HUES64 (cell line): Measurements from ENCODE around the gene GCFC2.
"Not testable (repeated sequence)": the region's sequence is repeated elsewhere in the genome, so short reads cannot be mapped to it uniquely, and the experiment has no call there.

Source experiments
- H3K27ac ChIP-seq: 2 replicates; pipeline ENCODE4 v1.7.0; 2013; ENCODE audit warnings: low read depth, low read length, inconsistent platforms
- H3K27me3 ChIP-seq: 2 replicates; pipeline ENCODE4 v1.6.1; 2013; ENCODE audit warnings: mild to moderate bottlenecking, low read length; ENCODE audit not compliant: insufficient read depth
- H3K36me3 ChIP-seq: 2 replicates; pipeline ENCODE4 v1.6.1; 2013; ENCODE audit warnings: mild to moderate bottlenecking, low read length; ENCODE audit not compliant: insufficient read depth
- H3K4me1 ChIP-seq: 2 replicates; pipeline ENCODE4 v1.6.1; 2013; ENCODE audit warnings: mild to moderate bottlenecking, low read length, moderate library complexity; ENCODE audit not compliant: insufficient read depth
- H3K4me3 ChIP-seq: 2 replicates; pipeline ENCODE4 v1.5.1; 2013; ENCODE audit warnings: mild to moderate bottlenecking, low read length, moderate library complexity
- H3K9ac ChIP-seq: 2 replicates; pipeline ENCODE4 v1.6.1; 2013; ENCODE audit warnings: mild to moderate bottlenecking, low read depth, low read length
- H3K9me3 ChIP-seq: 2 replicates; pipeline ENCODE4 v1.6.1; 2013; ENCODE audit warnings: low read depth, low read length; ENCODE audit not compliant: insufficient read depth
- WGBS: fragments of 150-250, 120-280 bp; methylation state at CpG from one replicate; pipeline ENCODE4 v1.1.7; 2013; ENCODE audit warnings: missing lambda C conversion rate; 5-methylcytosine and 5-hydroxymethylcytosine counted together

GCFC2 gene

DNA sequence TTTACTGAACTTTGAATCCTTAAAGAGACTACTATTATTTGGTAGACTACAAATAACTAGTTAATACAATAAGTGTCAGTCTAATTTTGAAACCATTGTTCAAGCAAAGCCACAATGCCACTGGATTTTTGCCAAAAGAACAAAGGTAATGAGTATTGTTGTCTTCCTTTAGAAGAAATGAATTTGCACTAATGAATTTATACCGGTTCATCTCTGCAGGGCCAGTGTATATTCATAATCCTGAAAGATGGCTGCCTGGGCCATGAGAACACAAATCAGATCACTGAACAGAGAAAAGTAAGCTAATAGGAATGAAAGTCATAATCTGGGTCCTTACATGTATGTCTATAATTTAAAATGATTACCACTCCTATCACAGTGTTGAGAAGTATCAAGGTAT is 31.2 kb downstream of the GCFC2 start:
- peaks cover 26% of the 10 kb centered on the region for H3K36me3 ChIP-seq
- H3K27me3 ChIP-seq: no peaks in the 10 kb centered on the region
- 81% methylated on average over 1 of the region's 1 CpG for WGBS
- no peak overlapping the region for H3K9ac ChIP-seq
- no peaks in the 10 kb centered on the region for H3K4me1 ChIP-seq
- H3K9me3 ChIP-seq: no peaks in the 10 kb centered on the region
- no peak overlapping the region for H3K27ac ChIP-seq
- H3K4me3 ChIP-seq: no peak overlapping the region

DNA sequence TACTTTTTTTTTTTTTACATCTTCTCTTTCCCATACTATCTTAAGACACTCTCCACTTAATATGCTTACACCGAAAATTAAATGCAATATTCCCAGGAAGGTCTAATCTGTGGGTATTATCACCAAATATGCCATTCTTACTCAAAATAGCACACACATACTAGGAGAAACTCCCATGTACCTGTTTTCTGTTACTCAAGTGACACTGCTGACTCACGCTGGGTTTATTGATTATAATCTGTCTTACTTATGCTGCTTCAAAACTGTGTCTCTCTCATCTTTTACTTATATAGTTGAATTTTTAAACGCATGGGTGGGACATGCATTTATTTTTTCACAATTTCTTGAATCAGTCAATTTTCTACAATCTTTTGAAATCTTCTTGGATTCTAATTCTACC is 34.3 kb downstream of the GCFC2 start:
- H3K36me3 ChIP-seq: peaks cover 41% of the 10 kb centered on the region
- H3K9me3 ChIP-seq: no peaks in the 10 kb centered on the region
- no peaks in the 10 kb centered on the region for H3K4me1 ChIP-seq
- no peaks in the 10 kb centered on the region for H3K27me3 ChIP-seq
- no peak overlapping the region for H3K9ac ChIP-seq
- no peak overlapping the region for H3K4me3 ChIP-seq
- no peak overlapping the region for H3K27ac ChIP-seq
- WGBS: 99% methylated on average over 3 of the region's 3 CpGs

- no peak overlapping the region for H3K9ac ChIP-seq
- no peaks in the 10 kb centered on the region for H3K9me3 ChIP-seq
- H3K4me1 ChIP-seq: no peaks in the 10 kb centered on the region
- 91% methylated on average over 3 of the region's 3 CpGs for WGBS
- H3K4me3 ChIP-seq: no peak overlapping the region
- H3K27ac ChIP-seq: no peak overlapping the region
- no peaks in the 10 kb centered on the region for H3K27me3 ChIP-seq
- peaks cover 42% of the 10 kb centered on the region for H3K36me3 ChIP-seq
Measured at GRCh38 chr2:75675908-75676307, 34.8 kb downstream of the GCFC2 start.

- not testable (repeated sequence) for H3K9ac ChIP-seq, H3K9me3 ChIP-seq, H3K27me3 ChIP-seq, H3K4me1 ChIP-seq, H3K4me3 ChIP-seq, H3K27ac ChIP-seq
- 96% methylated on average over 3 of the region's 4 CpGs for WGBS
- peaks cover 46% of the 10 kb centered on the region for H3K36me3 ChIP-seq
Measured at GRCh38 chr2:75675423-75675822, 35.3 kb downstream of the GCFC2 start.

DNA sequence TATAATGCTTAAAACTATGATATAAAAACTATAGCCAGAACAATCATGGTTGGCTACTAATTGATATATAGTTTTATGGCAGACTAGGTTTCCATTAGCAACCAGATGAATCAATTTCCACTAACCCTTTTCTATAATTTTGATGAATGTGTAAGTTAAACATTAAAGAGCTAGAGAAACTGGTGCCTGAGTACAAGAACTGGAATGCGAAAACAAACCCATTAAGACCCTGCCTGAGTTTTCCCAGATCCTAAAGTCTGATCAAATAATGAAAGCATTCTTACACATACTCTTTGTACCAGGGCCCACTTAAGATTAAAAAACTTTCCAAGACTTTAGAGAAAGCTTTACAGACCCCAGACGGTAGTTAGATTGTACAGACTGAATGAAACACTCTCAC is 42.8 kb downstream of the GCFC2 start:
- H3K9ac ChIP-seq: no peak overlapping the region
- H3K27ac ChIP-seq: no peak overlapping the region
- H3K4me3 ChIP-seq: no peak overlapping the region
- 91% methylated on average over 2 of the region's 2 CpGs for WGBS
- H3K4me1 ChIP-seq: peaks cover 19% of the 10 kb centered on the region
- no peaks in the 10 kb centered on the region for H3K9me3 ChIP-seq
- no peaks in the 10 kb centered on the region for H3K27me3 ChIP-seq
- peaks cover 70% of the 10 kb centered on the region for H3K36me3 ChIP-seq

GRCh38 chr2:75666911-75667310 is 43.8 kb downstream of the GCFC2 start:
- Histone ChIP-seq H3K27me3 (no peaks in the 10 kb centered on the region), H3K4me3 (no peak overlapping the region), H3K4me1 (peaks cover 19% of the 10 kb centered on the region), H3K9ac (no peak overlapping the region), H3K36me3 (peaks cover 73% of the 10 kb centered on the region), H3K9me3 (no peaks in the 10 kb centered on the region), H3K27ac (no peak overlapping the region)
- 91% methylated on average over 6 of the region's 6 CpGs for WGBS

GRCh38 chr2:75657798-75658197 is 52.9 kb downstream of the GCFC2 start:
- no peaks in the 10 kb centered on the region for H3K9me3 ChIP-seq
- H3K36me3 ChIP-seq: peaks cover 96% of the 10 kb centered on the region
- H3K4me3 ChIP-seq: no peak overlapping the region
- H3K27me3 ChIP-seq: no peaks in the 10 kb centered on the region
- H3K9ac ChIP-seq: no peak overlapping the region
- no peak overlapping the region for H3K27ac ChIP-seq
- peaks cover 9% of the 10 kb centered on the region; the same call in 1 of the 2 replicates for H3K4me1 ChIP-seq

DNA sequence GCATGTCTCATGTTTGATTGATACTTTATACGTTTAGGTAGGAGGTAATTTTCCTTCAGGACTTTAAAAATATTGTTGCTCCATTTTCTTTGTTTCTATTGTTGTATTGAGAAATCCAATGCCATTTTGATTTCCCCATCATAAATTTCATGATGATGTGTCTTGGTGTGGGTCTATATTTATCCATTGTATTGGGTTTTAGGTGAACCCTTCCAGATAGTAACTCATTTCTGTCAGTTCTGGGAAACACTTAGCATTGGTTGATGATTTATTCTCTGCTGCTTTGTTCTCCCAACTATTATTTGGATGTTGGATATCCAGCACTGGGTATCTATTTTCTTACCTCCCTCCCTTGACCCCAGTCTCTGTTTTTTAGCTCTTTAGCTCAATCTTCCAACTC is 54.2 kb downstream of the GCFC2 start:
- H3K9ac ChIP-seq: no peak overlapping the region
- no peaks in the 10 kb centered on the region for H3K27me3 ChIP-seq
- no peak overlapping the region for H3K4me3 ChIP-seq
- H3K27ac ChIP-seq: no peak overlapping the region
- peaks cover 9% of the 10 kb centered on the region; the same call in 1 of the 2 replicates for H3K4me1 ChIP-seq
- H3K9me3 ChIP-seq: no peaks in the 10 kb centered on the region
- H3K36me3 ChIP-seq: peaks cover 96% of the 10 kb centered on the region
- 100% methylated on average over 1 of the region's 1 CpG for WGBS

DNA sequence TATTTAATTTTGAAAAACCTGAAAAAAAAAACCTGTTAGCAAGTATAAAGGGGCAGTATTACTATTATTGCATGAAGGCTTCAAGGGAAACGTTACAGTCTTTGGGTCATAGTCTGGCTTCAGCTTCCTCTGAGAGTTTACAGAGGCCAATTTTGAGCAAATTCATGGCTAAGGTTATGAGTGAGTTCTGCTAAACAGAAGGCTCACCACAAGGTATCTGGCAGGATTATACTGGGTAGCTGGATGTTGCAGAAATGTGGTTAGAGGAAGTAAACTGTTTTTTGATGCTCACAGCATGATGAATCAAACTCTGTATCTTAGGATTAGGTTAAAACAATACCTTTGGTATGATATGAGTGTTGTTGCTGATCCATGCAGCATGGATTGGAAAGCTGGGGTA is 54.9 kb downstream of the GCFC2 start:
- Histone ChIP-seq H3K4me1 (peaks cover 8% of the 10 kb centered on the region; the same call in 1 of the 2 replicates), H3K27ac (no peak overlapping the region), H3K9me3 (no peaks in the 10 kb centered on the region), H3K27me3 (no peaks in the 10 kb centered on the region), H3K4me3 (no peak overlapping the region), H3K9ac (no peak overlapping the region), H3K36me3 (peaks cover 99% of the 10 kb centered on the region)
- WGBS: 96% methylated on average over 1 of the region's 1 CpG

GRCh38 chr2:75654012-75654411 is 56.7 kb downstream of the GCFC2 start:
- no peak overlapping the region for H3K27ac ChIP-seq
- H3K27me3 ChIP-seq: no peaks in the 10 kb centered on the region
- H3K4me1 ChIP-seq: no peaks in the 10 kb centered on the region
- no peak overlapping the region for H3K9ac ChIP-seq
- 95% methylated on average over 2 of the region's 2 CpGs for WGBS
- H3K9me3 ChIP-seq: no peaks in the 10 kb centered on the region
- H3K4me3 ChIP-seq: no peak overlapping the region
- H3K36me3 ChIP-seq: peaks cover 100% of the 10 kb centered on the region

DNA sequence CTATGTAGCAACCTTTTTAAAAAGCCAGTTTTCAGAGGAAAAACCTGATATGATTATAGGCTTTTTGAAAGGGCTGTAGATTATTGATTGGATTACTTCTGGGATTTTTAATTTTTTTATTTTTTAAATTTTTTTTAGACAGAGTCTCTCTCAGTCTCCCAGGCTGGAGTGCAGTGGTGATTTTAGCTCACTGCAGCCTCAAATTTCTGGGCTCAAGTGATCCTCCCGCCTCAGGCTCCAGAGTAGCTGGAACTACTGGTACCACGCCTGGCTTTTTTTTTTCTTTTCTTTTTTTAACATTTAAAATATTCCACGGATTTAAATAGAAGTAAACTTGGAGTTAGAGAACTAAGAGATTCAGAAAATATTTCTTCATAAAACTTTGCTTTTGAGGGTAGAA is 62.9 kb downstream of the GCFC2 start:
- H3K27me3 ChIP-seq: no peaks in the 10 kb centered on the region
- H3K9ac ChIP-seq: peak overlapping the region; percentile 93; the same call in 1 of the 2 replicates
- H3K9me3 ChIP-seq: no peaks in the 10 kb centered on the region
- peak overlapping the region; percentile 96 for H3K4me3 ChIP-seq
- H3K4me1 ChIP-seq: no peaks in the 10 kb centered on the region
- H3K36me3 ChIP-seq: peaks cover 45% of the 10 kb centered on the region
- 79% methylated on average over 1 of the region's 3 CpGs for WGBS
- H3K27ac ChIP-seq: no peak overlapping the region
